Measurements from ENCODE around the gene HUNK.

The HUNK gene

DNA sequence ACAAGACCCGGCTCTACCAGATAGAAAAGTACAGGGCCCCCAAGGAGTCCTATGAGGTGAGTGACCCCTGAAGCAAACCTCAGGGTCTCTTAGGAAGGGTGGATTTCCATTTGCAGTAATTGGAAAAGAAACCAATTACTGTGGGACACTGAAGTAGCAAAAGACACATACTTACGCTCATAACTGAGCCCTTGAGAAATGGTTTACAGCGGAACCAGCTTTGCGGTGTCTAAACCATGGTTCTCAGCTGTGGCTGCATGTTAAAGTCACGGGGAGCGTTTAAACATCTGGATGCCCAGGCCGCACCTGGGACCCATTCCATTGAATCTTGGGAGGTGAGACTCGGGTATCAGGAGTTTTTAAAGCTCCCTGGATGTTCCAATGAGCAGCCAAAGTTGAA lies 110.7 kb downstream of the HUNK start:
- TF ChIP-seq, protein P1, sequence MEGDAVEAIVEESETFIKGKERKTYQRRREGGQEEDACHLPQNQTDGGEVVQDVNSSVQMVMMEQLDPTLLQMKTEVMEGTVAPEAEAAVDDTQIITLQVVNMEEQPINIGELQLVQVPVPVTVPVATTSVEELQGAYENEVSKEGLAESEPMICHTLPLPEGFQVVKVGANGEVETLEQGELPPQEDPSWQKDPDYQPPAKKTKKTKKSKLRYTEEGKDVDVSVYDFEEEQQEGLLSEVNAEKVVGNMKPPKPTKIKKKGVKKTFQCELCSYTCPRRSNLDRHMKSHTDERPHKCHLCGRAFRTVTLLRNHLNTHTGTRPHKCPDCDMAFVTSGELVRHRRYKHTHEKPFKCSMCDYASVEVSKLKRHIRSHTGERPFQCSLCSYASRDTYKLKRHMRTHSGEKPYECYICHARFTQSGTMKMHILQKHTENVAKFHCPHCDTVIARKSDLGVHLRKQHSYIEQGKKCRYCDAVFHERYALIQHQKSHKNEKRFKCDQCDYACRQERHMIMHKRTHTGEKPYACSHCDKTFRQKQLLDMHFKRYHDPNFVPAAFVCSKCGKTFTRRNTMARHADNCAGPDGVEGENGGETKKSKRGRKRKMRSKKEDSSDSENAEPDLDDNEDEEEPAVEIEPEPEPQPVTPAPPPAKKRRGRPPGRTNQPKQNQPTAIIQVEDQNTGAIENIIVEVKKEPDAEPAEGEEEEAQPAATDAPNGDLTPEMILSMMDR (conservative IDR thresholded peaks at IDR 0.05), result no peak
- no peak for TF ChIP-seq ZFX (IDR thresholded peaks at IDR 0.05)

DNA sequence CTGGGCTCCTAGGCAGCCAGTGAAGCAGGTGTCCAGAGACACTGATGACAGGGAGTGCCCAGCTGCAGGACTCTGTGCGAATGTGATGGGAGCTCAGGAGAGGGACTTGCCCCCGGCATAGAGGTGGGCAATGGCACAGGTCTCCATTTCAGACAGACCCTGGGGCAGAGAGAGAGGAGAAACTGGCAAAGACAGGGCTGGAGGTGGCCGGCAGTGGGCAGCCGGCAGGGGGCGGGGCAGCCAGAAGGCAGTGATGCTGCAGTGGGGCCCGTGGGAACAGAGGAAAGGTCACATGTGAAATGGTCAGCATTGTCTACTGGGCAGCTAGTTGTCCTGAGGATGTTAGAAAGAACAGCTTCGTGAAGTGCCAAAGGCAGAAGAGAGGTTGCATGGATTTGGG lies 112.6 kb downstream of the HUNK start:
- H3K27ac ChIP-seq, result no peak overlapping the region
- TF ChIP-seq, protein P1 (conservative IDR thresholded peaks at IDR 0.05), result no peak
- no peak for TF ChIP-seq ZFX (IDR thresholded peaks at IDR 0.05)

More for the DNA sequence above, 110.7 kb downstream of the HUNK start:
- no peak overlapping the region for H3K27ac ChIP-seq

DNA sequence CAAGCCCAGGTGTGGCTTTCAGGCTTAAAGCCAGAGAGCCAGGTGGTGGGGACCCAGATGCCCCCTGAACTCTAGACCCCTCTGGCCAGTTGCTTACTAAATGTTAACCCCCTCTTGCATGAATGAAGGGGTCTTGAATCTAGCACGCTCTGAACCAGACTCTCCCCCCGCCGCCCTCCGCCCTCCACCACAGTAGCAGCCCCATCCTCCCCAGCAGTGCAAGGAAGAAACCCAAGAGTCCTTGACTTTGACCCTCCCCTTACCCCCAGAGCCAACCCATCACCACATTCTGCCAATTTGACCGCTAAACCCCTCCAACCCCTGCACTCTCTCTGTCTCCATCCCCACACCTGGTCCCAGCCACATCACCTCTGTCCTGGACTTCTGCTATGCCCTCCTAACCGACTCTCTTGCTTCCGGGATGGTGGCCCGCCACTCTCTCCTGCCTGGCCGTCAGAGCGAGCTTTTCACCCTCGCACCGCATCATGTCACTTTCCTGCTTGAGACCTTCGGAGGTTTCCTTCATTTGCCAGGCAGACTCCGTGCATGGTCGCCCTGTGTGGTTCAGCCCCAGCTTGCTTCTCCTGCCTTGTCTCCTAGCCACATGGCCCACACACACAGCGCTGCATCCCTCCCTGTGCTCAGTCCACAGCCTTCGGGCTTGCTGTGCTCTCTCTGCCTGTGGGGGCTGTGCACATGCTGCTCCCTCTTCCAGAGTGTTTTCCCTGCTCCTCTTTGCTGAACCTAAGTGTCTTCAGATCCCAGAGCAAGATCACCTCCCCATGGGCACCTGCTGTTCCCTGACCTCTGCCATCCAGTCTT lies 113.4 kb downstream of the HUNK start:
- TF ChIP-seq, protein P1 (conservative IDR thresholded peaks at IDR 0.05), result no peak
- TF ChIP-seq ZFX (IDR thresholded peaks at IDR 0.05), result no peak
- H3K27ac ChIP-seq, result no peak overlapping the region

DNA sequence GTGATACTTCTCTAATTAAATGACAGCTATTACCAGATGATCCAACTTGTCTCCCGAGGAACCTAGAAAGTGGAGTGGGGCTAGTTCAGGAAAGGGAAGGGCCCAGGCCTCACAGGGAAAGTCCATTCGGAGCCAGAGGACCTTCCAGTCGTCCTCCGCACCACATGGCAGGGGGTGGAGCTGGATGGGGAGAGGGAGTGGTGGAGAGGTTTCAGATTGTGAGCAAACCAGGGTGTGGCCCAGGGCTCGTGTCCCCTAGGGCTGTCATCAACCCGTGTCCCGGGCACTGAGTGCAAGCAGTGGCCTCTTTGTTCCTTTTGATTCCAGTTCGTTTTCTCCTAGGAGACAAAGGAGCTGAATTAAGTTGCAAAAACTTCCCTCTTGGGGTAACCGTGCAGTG lies 114.9 kb downstream of the HUNK start:
- TF ChIP-seq, protein P1 (conservative IDR thresholded peaks at IDR 0.05), result no peak
- no peak for TF ChIP-seq ZFX (IDR thresholded peaks at IDR 0.05)
- no peak overlapping the region for H3K27ac ChIP-seq

DNA sequence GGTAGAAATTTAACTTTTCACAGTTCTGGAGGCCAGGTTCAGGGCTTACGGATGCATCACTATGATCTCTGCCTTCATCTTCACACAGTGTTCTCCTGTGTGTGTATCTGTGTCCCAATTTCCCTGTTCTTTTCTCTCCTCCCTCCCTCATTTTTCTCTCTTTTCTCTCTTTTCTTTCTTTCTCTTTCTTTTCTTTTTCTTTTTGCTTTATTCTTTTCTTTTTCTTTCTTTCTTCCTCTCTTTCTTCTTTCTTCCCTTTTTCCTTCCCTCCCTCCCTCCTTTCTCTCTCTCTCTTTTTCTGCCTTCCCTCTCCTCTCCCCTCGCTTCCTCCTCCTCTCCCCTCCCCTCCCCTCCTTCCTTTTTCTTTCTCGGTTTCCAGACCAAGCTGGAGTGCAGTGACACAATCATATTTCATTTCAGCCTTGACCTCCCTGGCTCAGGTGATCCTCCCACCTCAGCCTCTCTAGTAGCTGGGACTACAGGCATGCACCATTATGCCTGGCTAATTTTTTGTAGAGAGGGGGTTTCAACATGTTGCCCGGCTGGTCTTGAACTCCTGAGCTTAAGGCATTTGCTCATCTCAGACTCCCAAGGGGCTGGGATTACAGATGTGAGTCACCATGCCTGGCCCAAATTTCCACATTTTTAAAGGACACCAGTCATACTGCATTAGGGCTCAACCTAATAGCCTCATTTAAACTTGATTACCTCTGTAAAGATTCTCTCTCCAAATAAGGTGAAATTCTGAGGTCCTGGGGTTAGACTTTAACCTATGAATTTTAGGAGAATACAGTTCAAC lies 115.9 kb downstream of the HUNK start:
- TF ChIP-seq, protein P1 (conservative IDR thresholded peaks at IDR 0.05), result no peak
- no peak for TF ChIP-seq ZFX (IDR thresholded peaks at IDR 0.05)
- H3K27ac ChIP-seq, result no peak overlapping the region

DNA sequence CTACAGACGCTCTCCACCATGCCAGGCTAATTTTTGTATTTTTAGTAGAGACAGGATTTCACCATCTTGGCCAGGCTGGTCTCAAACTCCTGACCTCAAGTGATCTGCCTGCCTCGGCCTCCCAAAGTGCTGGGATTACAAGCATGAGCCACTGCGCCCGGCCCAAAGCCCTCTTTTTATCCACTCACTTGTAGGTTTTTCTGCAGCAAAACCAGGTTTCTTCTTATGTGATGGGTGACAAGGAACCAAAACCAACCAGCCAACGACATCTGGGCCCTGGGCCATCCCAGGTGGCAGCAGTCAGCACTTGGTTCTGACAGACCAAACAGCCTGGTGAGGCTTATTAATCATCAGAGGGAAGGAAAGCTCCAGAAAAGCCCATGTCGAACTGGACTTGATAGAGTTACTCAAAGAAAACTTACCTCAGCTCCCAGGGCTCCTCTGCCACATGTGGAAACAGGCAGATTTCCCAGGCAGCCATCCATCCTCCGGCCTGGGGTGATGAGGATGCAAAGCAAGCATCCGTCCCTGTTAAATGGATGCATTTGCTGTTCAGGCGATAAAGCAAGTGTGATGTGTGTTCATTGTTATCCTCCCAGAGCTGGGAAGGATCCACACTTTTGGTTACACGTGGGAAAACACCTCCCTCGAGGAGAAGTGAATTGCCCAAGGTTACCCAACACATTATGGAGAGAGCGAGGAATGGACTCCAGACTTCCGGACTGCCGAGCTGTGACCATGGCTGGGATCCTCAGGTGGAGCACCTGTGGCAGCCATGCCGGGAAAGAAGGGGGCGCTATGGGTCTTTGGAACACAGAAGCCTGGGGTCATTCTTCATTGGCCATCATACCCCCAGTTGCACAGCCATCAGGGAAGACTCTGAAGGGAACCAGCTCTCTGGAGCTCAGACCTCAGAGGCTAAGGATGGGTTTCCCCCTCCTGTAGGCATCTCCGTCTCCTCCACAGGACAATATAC lies 118.8 kb downstream of the HUNK start:
- TF ChIP-seq, protein P1 (conservative IDR thresholded peaks at IDR 0.05), result no peak
- no peak for TF ChIP-seq ZFX (IDR thresholded peaks at IDR 0.05)
- no peak overlapping the region for H3K27ac ChIP-seq

Data from C4-2B (cell line).